H9 (cell line): Measurements from ENCODE around the gene TSPAN9. TPM values are rescaled to one million over a fixed set of nuclear protein-coding genes. Genes with fewer than 3 reads are reported as not detected.

Source experiments
- DNase-seq: peaks from one replicate; pipeline ENCODE4 v3.0.0-alpha.2; 2017
- H2AFZ ChIP-seq: one replicate; pipeline ENCODE4 v1.6.1; 2013; ENCODE audit warnings: mild to moderate bottlenecking, low read length, control low read depth, moderate library complexity
- H2AK5ac ChIP-seq: 2 replicates; pipeline ENCODE4 v1.6.1; 2013; ENCODE audit warnings: low read length, control low read depth, mixed read lengths; ENCODE audit not compliant: insufficient read length
- H2BK120ac ChIP-seq: one replicate; pipeline ENCODE4 v1.6.1; 2013; ENCODE audit warnings: low read depth, mild to moderate bottlenecking, low read length, control low read depth, inconsistent platforms; ENCODE audit not compliant: poor library complexity, severe bottlenecking
- H2BK12ac ChIP-seq: 2 replicates; pipeline ENCODE4 v1.6.1; 2013; ENCODE audit warnings: low read length, control low read depth, mixed read lengths, low read depth; ENCODE audit not compliant: insufficient read length
- H2BK15ac ChIP-seq: 2 replicates; pipeline ENCODE4 v1.6.1; 2013; ENCODE audit warnings: low read depth, low read length, control low read depth
- H2BK20ac ChIP-seq: one replicate; pipeline ENCODE4 v1.6.1; 2013; ENCODE audit warnings: low read depth, mild to moderate bottlenecking, low read length, control low read depth, inconsistent platforms; ENCODE audit not compliant: poor library complexity, severe bottlenecking
- H2BK5ac ChIP-seq: 2 replicates; pipeline ENCODE4 v1.6.1; 2013; ENCODE audit warnings: low read length, control low read depth, mixed read lengths; ENCODE audit not compliant: insufficient read length
- H3K14ac ChIP-seq: 2 replicates; pipeline ENCODE4 v1.6.1; 2013; ENCODE audit warnings: low read length, control low read depth; ENCODE audit not compliant: insufficient read depth
- H3K18ac ChIP-seq: 2 replicates; pipeline ENCODE4 v1.6.1; 2013; ENCODE audit warnings: low read depth, mild to moderate bottlenecking, mixed read lengths, low read length, control low read depth; ENCODE audit not compliant: insufficient read length
- H3K23ac ChIP-seq: 2 replicates; pipeline ENCODE4 v1.6.1; 2013; ENCODE audit warnings: low read length, control low read depth, mixed read lengths, low read depth; ENCODE audit not compliant: insufficient read length
- H3K23me2 ChIP-seq: 2 replicates; pipeline ENCODE4 v1.6.1; 2013; ENCODE audit warnings: low read depth, mild to moderate bottlenecking, mixed read lengths, low read length, control low read depth; ENCODE audit not compliant: insufficient read length, poor library complexity, severe bottlenecking
- H3K27ac ChIP-seq: 2 replicates; pipeline ENCODE4 v1.5.1; 2013; ENCODE audit warnings: low read length, control low read depth, mixed read lengths, low read depth; ENCODE audit not compliant: insufficient read length
- H3K27me3 ChIP-seq: 2 replicates; pipeline ENCODE4 v1.6.1; 2013; ENCODE audit warnings: low read length, control low read depth, inconsistent platforms; ENCODE audit not compliant: insufficient read depth
- H3K4ac ChIP-seq: 2 replicates; pipeline ENCODE4 v1.6.1; 2013; ENCODE audit warnings: low read depth, mild to moderate bottlenecking, control low read depth, inconsistent platforms, low read length, moderate library complexity
- H3K4me1 ChIP-seq: 2 replicates; pipeline ENCODE4 v1.6.1; 2013; ENCODE audit warnings: low read length, control low read depth, inconsistent platforms; ENCODE audit not compliant: insufficient read depth
- H3K4me2 ChIP-seq: 2 replicates; pipeline ENCODE4 v1.6.1; 2013; ENCODE audit warnings: low read length, control low read depth, mixed read lengths; ENCODE audit not compliant: insufficient read length, insufficient read depth
- H3K56ac ChIP-seq: 2 replicates; pipeline ENCODE4 v1.6.1; 2013; ENCODE audit warnings: low read depth, mild to moderate bottlenecking, mixed read lengths, low read length, control low read depth; ENCODE audit not compliant: insufficient read length
- H3K79me1 ChIP-seq: 2 replicates; pipeline ENCODE4 v1.6.1; 2013; ENCODE audit warnings: low read depth, mild to moderate bottlenecking, moderate library complexity, low read length, control low read depth, inconsistent platforms; ENCODE audit not compliant: insufficient read depth, poor library complexity, severe bottlenecking
- H3K79me2 ChIP-seq: 2 replicates; pipeline ENCODE4 v1.6.1; 2013; ENCODE audit warnings: low read length, control low read depth, inconsistent platforms; ENCODE audit not compliant: insufficient read depth
- H3K9ac ChIP-seq: 2 replicates; pipeline ENCODE4 v1.6.1; 2013; ENCODE audit warnings: low read length, control low read depth, mixed read lengths; ENCODE audit not compliant: insufficient read length; ENCODE audit errors: extremely low read depth
- H3K9me3 ChIP-seq: one replicate; pipeline ENCODE4 v1.6.1; 2013; ENCODE audit warnings: low read depth, low read length, inconsistent platforms; ENCODE audit not compliant: control insufficient read depth
- H3T11ph ChIP-seq: one replicate; pipeline ENCODE4 v1.6.1; 2013; ENCODE audit warnings: mild to moderate bottlenecking, low read length, control low read depth, inconsistent platforms
- H4K20me1 ChIP-seq: one replicate; pipeline ENCODE4 v1.6.1; 2013; ENCODE audit not compliant: control insufficient read depth, insufficient read length, insufficient read depth
- H4K5ac ChIP-seq: 2 replicates; pipeline ENCODE4 v1.6.1; 2013; ENCODE audit warnings: low read depth, mild to moderate bottlenecking, mixed read lengths, low read length, control low read depth; ENCODE audit not compliant: insufficient read length
- H4K8ac ChIP-seq: replicated peaks from 2 replicates; pipeline ENCODE4 v1.6.1; 2013; ENCODE audit warnings: low read length, control low read depth, mixed read lengths, low read depth; ENCODE audit not compliant: insufficient read length
- H4K91ac ChIP-seq: 2 replicates; pipeline ENCODE4 v1.6.1; 2013; ENCODE audit warnings: low read depth, mild to moderate bottlenecking, moderate library complexity, mixed read lengths, low read length, control low read depth; ENCODE audit not compliant: insufficient read length
- H3K27ac Mint-ChIP-seq, 3 experiments: 2 replicates in 2 of 3; 3 replicates in 1 of 3; pipeline ENCODE4 v1.8.0; 2020 to 2021; ENCODE audit warnings: mixed read lengths in 3 of 3, mild to moderate bottlenecking in 1 of 3, moderate library complexity in 1 of 3
- H3K27me3 Mint-ChIP-seq: 2 replicates; pipeline ENCODE4 v1.8.0; 2021; ENCODE audit warnings: low read depth, mild to moderate bottlenecking, moderate library complexity, mixed read lengths
- H3K36me3 Mint-ChIP-seq, 3 experiments: 2 replicates in 2 of 3; 3 replicates in 1 of 3; pipeline ENCODE4 v1.8.0; 2020 to 2021; ENCODE audit warnings: low read depth in 3 of 3, mixed read lengths in 3 of 3; ENCODE audit not compliant: insufficient read depth in 1 of 3
- H3K4me1 Mint-ChIP-seq, 2 experiments: 2 replicates each; pipeline ENCODE4 v1.8.0; 2020; ENCODE audit warnings: mixed read lengths in 2 of 2
- H3K4me3 Mint-ChIP-seq, 2 experiments: 2 replicates in 1 of 2; 3 replicates in 1 of 2; pipeline ENCODE4 v1.8.0; 2020 to 2021; ENCODE audit warnings: mild to moderate bottlenecking in 2 of 2, mixed read lengths in 2 of 2, moderate library complexity in 1 of 2
- H3K9me3 Mint-ChIP-seq, 2 experiments: 2 replicates in 1 of 2; 3 replicates in 1 of 2; pipeline ENCODE4 v1.8.0; 2020; ENCODE audit warnings: mild to moderate bottlenecking in 2 of 2, mixed read lengths in 2 of 2, moderate library complexity in 1 of 2
- CTCF ChIP-seq: fragments of 200-600 bp; sonication (generic); conservative IDR thresholded peaks from 3 replicates; pipeline ENCODE4 v1.8.0; 2021; ENCODE audit warnings: antibody characterized with exemption, mild to moderate bottlenecking
- WGBS: extraction: QIAGEN DNeasy Blood & Tissue Kit; methylation state at CpG from one replicate; pipeline ENCODE4 v1.1.7; 2013; ENCODE audit warnings: missing lambda C conversion rate, low lambda C conversion rate, mixed read lengths; ENCODE audit not compliant: insufficient read length; ENCODE audit errors: extremely low coverage; 5-methylcytosine and 5-hydroxymethylcytosine counted together
- total RNA-seq: library from RNA; stranded (reverse); gene quantifications from 2 replicates; pipeline ENCODE4 v1.2.1, GENCODE V29; 2021

TSPAN9 gene
- total RNA-seq, 1 experiment from 2014 or later: 19.0 TPM

DNA sequence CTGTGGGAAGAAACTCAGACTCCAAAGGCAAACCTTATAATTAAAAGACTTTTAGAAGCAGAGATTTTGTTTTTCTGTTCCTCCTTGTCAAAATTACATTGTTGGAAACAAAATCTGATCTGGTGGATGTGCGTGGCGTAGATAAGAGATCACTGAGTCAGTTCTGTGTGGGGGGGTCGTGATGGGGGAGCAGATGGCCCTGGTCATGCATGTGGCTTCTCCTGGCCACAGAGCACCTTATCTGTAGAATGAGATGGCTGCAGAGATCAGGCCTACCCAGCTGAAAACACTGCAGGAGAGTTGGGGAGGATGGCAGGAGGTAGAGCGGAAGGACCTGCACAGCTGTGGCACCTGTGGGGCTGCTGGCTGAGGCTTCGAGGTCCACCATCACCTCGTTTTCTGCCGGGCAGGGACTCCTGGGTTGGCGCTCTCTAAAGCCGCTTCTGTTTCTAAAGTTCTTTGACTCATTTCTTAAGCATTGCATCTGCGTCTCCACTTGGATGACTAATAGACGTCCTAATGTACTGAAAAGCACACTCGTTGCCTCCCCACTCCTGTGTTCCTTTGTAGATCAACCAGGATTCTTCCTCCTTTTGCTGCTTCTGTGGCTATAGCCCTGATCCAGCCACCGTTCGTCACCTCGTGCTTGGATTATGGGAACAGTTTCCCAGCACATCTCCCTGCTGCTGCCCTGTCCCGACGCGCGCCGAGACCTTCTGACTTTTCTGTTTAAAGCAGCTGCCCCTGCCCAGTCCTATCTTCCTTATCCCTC is 93.4 kb downstream of the TSPAN9 start:
- H2BK120ac ChIP-seq: no peak overlapping the region
- H3K23me2 ChIP-seq: peaks cover 4% of the 10 kb centered on the region
- H4K20me1 ChIP-seq: no peaks in the 10 kb centered on the region
- H3K4me2 ChIP-seq: no peak overlapping the region
- H2AK5ac ChIP-seq: no peak overlapping the region
- peak overlapping the region in 1 of 3 experiments; percentile 37; a peak in 1 of 7 replicates for H3K27ac Mint-ChIP-seq
- no peak overlapping the region for H4K91ac ChIP-seq
- DNase-seq: no peak
- H3K27me3 Mint-ChIP-seq: no peaks in the 10 kb centered on the region
- H3K9ac ChIP-seq: no peak overlapping the region
- peaks cover 39 to 45% of the 10 kb centered on the region in 2 experiments for H3K4me1 Mint-ChIP-seq
- peak overlapping the region; percentile 26; the same call in 1 of the 2 replicates for H3K14ac ChIP-seq
- no peaks in the 10 kb centered on the region for H3K27me3 ChIP-seq
- H3T11ph ChIP-seq: no peak overlapping the region
- no peak for TF ChIP-seq CTCF
- no peaks in the 10 kb centered on the region for H3K9me3 Mint-ChIP-seq
- H2BK15ac ChIP-seq: no peak overlapping the region
- H3K23ac ChIP-seq: no peak overlapping the region
- H3K4ac ChIP-seq: no peak overlapping the region
- no peak overlapping the region for H3K27ac ChIP-seq
- H3K79me2 ChIP-seq: no peaks in the 10 kb centered on the region
- H3K56ac ChIP-seq: no peak overlapping the region
- no peak overlapping the region for H2BK20ac ChIP-seq
- H3K36me3 Mint-ChIP-seq: no peaks in the 10 kb centered on the region
- H4K5ac ChIP-seq: no peak overlapping the region
- H2AFZ ChIP-seq: no peak overlapping the region
- no peak overlapping the region for H4K8ac ChIP-seq
- no peak overlapping the region for H2BK5ac ChIP-seq
- H3K4me3 Mint-ChIP-seq: no peak overlapping the region
- peaks cover 5% of the 10 kb centered on the region; the same call in 1 of the 2 replicates for H3K4me1 ChIP-seq
- no peaks in the 10 kb centered on the region for H3K9me3 ChIP-seq
- no peak overlapping the region for H2BK12ac ChIP-seq
- no CpG with 5 or more reads among the region's 20 CpGs for WGBS
- no peak overlapping the region for H3K18ac ChIP-seq
- H3K79me1 ChIP-seq: no peaks in the 10 kb centered on the region
